ENCODE measurements around the gene MGP. TPM values are rescaled to one million over a fixed set of nuclear protein-coding genes. Genes with fewer than 3 reads are reported as not detected.

The MGP gene
- total and polyA plus RNA-seq, 8 donors, result 30.3 to 179 (median 79.0) TPM

GRCh38 chr12:14868916-14869506, 16.6 kb downstream of the MGP start:
- ATAC-seq, result no peak
- H3K27me3 ChIP-seq, result no peaks in the 10 kb centered on the region
- TF ChIP-seq CTCF (IDR thresholded peaks at IDR 0.05), result no peak
- intact Hi-C loops (cut with DNase I), result no loop called here
- no peak overlapping the region for H3K4me3 ChIP-seq
- no peak for FAIRE-seq
- no peaks in the 10 kb centered on the region for H3K36me3 ChIP-seq
- H3K9me3 ChIP-seq, result no peaks in the 10 kb centered on the region
- H3K4me1 ChIP-seq, result no peaks in the 10 kb centered on the region
- DNase-seq, result no peak
- no peak overlapping the region for H3K27ac ChIP-seq
- WGBS, 2 donors, result 86 to 96% methylated on average over 3 of the region's 3 CpGs

GRCh38 chr12:14860490-14860889, 25.2 kb downstream of the MGP start:
- Histone ChIP-seq H3K27me3 (no peaks in the 10 kb centered on the region), H3K36me3 (no peaks in the 10 kb centered on the region), H3K9me3 (no peaks in the 10 kb centered on the region), H3K4me1 (no peaks in the 10 kb centered on the region), H3K27ac (no peak overlapping the region), H3K4me3 (no peak overlapping the region)
- no peak for ATAC-seq
- no peak for DNase-seq
- TF ChIP-seq CTCF (IDR thresholded peaks at IDR 0.05), result no peak
- no peak for FAIRE-seq
- intact Hi-C loops (cut with DNase I), result no loop called here

- Histone ChIP-seq H3K4me3 (no peak overlapping the region), H3K36me3 (no peaks in the 10 kb centered on the region), H3K9me3 (no peaks in the 10 kb centered on the region), H3K4me1 (no peaks in the 10 kb centered on the region), H3K27ac (no peak overlapping the region), H3K27me3 (no peaks in the 10 kb centered on the region)
- ATAC-seq (no peak), DNase-seq (no peak), FAIRE-seq (no peak)
- intact Hi-C loops (cut with DNase I), result loop anchor here in 1 of 3 donors (10.0 kb wide), 1 partner anchor 136 kb away; no protein-coding TSS in a partner anchor
- no peak for TF ChIP-seq CTCF (IDR thresholded peaks at IDR 0.05)
- 74 to 83% methylated on average over 1 of the region's 1 CpG for WGBS, 2 donors
Measured at GRCh38 chr12:14858513-14858912, 27.1 kb downstream of the MGP start.

GRCh38 chr12:14854586-14855183, 31.0 kb downstream of the MGP start:
- FAIRE-seq (no peak), DNase-seq (no peak), ATAC-seq (no peak)
- no peaks in the 10 kb centered on the region for H3K27me3 ChIP-seq
- H3K27ac ChIP-seq, result no peak overlapping the region
- intact Hi-C loops (cut with DNase I), result loop anchor here in 1 of 3 donors (10.0 kb wide), 1 partner anchor 140 kb away; no protein-coding TSS in a partner anchor
- no peak overlapping the region for H3K4me3 ChIP-seq
- WGBS, 2 donors, result 56 to 70% methylated on average over 6 of the region's 6 CpGs
- H3K36me3 ChIP-seq, result no peaks in the 10 kb centered on the region
- H3K9me3 ChIP-seq, result no peaks in the 10 kb centered on the region
- H3K4me1 ChIP-seq, result no peaks in the 10 kb centered on the region
- TF ChIP-seq CTCF (IDR thresholded peaks at IDR 0.05), result no peak

- intact Hi-C loops (cut with DNase I), result loop anchor here in 1 of 3 donors (10.0 kb wide), 1 partner anchor 141 kb away; no protein-coding TSS in a partner anchor
- H3K36me3 ChIP-seq, result no peaks in the 10 kb centered on the region
- no peaks in the 10 kb centered on the region for H3K27me3 ChIP-seq
- H3K4me1 ChIP-seq, result no peaks in the 10 kb centered on the region
- H3K4me3 ChIP-seq, result no peak overlapping the region
- no peak overlapping the region for H3K27ac ChIP-seq
- FAIRE-seq (no peak), ATAC-seq (no peak), DNase-seq (no peak)
- no peaks in the 10 kb centered on the region for H3K9me3 ChIP-seq
- WGBS, 2 donors, result 79 to 85% methylated on average over 3 of the region's 3 CpGs
- no peak for TF ChIP-seq CTCF (IDR thresholded peaks at IDR 0.05)
Measured at GRCh38 chr12:14853961-14854360, 31.7 kb downstream of the MGP start.

Data from pancreas (tissue), 10 donors.